Superior temporal gyrus (tissue), 1 donor: ENCODE results near the gene SEPTIN12.

Source experiments
- DNase-seq: peaks from one replicate; pipeline ENCODE4 v3.0.0-alpha.2; 2016; ENCODE audit errors: extremely low spot score

SEPTIN12 gene

GRCh38 chr16:4803401-4803844 lies 15.3 kb upstream of the SEPTIN12 start:
- no peak for DNase-seq

DNA sequence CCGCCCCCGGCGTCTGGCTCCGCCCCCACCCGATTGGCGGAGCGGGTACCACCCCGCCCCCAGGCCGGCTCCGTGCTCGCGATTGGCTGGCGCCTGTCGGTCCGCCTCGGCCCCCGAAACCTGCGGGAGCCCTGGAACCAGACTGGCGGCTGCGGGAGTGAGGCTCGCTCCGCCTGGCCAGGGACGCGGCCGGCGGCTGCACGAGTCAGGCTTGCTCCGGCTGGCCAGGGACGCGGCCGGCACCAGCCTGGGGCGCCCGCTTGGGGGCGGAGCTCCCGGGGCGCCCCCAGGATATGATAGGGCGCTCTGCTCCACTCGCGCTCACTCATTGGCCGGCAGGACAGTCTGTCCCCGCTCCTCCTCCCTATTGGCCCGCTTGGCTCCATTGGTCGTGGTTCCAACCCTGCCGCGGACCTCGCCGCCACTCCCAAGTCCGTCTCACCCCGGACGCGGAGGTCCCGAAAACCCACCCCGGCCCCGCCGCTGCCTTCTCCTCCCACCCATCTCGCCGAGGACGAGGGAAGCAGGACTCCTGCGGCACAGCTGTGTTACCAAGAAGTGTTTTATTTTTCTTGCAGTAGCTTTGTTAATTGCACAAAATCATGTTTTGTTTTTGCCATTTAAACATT lies 14.6 kb upstream of the SEPTIN12 start:
- peak; percentile 96 for DNase-seq

DNA sequence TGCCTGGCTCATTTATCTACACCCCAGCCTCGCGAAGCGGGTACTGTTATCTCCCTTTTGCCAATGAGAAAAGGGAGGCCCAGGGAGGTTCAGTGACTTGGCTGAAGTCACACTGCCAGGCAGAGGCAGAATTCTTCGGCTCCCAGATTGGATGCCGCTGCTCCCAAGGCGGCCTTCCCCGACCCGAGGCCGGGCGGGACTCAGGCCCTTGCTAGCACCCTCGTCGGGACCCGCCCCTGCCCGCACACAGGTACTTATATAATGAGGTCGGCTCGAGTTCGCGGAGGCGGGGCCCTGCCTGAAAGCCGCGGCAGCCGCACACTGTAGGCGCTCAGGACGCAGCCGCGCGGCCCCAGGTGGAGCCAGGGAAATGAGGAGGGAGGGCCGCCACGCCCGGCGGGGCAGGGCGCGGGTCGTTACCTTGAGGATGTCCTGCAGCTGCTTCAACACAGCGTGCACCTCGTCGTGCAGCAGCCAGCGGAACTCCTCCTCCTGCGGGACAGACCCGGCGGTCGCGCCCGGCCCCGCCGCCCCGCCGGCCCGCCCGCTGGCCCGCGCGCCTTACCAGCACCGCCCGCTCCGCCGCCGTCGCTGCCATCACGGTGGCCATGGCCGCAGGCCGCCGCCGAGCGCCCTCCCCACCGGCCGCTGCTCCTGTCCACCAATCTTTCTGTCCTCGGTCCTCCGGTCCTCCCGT lies 14.0 kb upstream of the SEPTIN12 start, which contains the start of gene ROGDI:
Gene ROGDI (minus strand): TSS at position 672 of the 697 bp plus-strand sequence. CDS start 62 bp downstream, at position 610.
- DNase-seq: peak; percentile 46

GRCh38 chr16:4801051-4801961 lies 13.2 kb upstream of the SEPTIN12 start:
- DNase-seq: peak; percentile 11

DNA sequence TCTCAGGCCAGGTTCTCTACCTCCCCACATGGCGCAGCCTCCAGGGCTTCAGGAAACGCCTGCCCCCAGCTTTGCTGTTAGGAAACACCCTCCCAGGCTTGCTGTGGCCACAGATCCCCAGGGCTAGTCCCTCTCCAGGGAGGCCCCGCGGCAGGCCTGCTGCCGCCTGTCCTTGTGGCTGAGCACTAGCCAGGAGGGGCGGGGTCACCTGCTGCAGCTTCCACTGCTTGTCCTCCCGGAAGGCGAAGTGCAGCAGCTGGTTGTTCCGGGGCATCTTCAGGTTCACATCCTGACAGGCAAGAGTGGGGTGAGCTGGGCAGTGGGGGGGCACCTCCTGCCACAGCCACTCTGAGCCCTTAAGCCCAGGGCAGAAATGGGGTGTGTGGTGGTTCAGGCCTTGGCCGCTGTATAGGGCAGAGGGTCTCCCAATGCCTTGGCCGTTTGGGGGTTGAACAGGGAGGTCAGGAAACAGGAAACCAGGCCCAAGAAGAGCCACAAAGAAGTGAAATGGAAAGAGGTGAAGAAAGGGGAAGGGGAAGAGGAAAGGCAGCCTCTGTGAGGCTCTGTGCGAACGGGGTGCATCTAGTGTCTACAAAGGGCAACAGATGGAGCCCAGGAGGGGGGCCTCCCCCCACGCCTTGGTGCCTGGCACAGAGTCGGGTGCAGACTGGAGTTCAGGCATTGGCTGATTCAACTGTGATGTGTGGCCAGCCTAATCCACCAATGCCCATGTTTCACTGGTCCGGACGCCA lies 12.3 kb upstream of the SEPTIN12 start:
- DNase-seq: peak; percentile 90

GRCh38 chr16:4799171-4799855 lies 11.2 kb upstream of the SEPTIN12 start:
- DNase-seq: no peak

- DNase-seq: no peak
These were observed 10.3 kb upstream of the SEPTIN12 start for GRCh38 chr16:4798456-4798855.

DNA sequence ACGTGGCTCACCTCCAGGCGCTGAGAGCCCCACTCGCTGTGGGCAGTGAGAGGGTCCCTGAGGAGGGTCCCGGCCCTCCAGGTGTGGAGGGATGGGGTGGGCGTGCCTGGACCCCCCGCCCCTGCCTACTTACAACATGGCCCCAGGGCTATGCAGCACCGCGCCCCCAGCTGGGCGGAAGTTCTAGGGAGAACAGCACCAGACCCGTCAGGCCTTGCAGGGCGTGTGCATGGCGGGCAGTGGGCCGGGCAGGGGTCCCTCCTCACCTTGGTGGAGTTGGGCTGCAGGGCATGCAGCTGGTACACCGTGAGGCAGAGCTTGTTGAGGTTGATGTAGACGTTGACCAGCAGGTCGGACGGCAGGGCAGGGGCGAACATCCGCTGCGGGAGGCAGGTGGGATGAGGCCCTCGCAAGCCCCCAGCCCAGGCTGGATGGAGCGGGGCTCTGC lies 9.7 kb upstream of the SEPTIN12 start:
- DNase-seq: no peak

DNA sequence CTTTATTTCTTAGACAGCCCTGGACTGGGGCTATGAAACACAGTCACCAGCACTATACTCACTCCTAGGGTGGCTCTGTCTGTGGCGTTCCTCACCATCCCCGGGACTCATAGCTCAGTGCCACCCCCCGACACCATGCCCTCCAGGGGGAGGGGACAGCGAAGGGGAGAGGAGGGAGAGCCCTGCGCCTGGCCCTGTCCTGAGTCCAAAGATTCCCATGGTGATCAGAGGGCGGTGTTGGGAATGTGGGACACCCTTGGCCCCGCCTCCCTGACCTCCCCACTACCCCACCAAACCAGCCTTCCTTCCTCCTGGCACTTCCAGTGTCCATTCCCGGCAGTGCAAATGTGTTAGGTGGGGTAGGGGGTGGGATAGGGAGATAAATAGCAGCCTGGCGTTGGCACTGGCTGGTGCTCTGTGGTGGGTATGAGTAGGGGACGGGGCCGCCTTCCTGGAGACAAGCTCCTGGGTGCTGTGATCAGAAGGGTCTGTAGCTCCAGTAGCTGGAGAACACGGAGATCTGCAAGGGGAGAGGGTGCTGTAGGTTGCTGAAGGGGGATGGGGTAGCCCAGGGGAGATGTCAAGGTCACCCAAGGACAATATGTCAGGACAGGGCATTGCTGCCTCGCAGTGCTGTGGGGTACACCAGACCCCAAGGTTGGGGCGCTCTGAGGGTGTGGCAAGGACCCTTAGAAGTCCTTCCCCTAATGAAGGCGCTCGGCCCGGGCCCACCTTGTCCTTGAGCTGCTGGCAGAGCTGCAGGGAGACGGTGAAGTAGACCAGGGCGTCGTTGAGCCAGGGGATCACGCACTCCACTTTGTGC lies 9.0 kb upstream of the SEPTIN12 start:
- no peak for DNase-seq

DNA sequence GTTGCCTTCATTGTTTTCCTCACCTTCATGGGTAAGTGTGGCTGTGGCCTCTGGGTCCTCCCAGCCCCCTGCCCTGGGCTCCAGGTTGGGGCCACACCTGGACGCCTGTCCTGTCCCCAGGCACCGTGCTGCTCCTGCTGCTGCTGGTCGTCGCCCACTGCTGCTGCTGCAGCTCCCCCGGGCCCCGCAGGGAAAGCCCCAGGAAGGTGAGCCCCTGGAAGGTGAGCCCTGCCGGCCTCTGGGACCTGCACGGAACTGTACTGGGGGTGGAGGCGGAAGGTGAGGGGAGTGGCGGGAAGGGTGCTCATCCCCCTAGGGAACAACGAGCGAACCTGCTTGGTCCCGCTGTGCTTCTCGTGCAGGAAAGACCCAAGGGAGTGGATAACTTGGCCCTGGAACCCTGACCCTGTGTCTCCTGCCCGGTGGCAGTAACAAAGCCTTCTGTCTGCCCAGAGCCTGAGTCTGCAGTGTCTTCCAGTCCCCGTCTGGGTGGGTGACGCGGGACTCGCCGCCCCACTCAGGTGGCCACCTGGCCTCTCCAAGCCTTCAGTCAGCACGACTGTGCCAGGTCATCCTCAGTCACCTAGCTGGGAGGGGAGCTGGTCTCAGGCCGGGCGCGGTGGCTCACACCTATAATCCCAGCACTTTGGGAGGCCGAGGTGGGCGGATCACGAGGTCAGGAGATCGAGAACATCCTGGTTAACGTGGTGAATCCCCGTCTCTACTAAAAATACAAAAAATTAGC lies 7.9 kb upstream of the SEPTIN12 start:
- no peak for DNase-seq

- no peak for DNase-seq
These were observed 7.2 kb upstream of the SEPTIN12 start, which contains the start of gene SMIM22 for GRCh38 chr16:4795181-4795827. Gene SMIM22 (plus strand): TSS chr16:4795369. CDS start chr16:4795735, 366 bp downstream.

DNA sequence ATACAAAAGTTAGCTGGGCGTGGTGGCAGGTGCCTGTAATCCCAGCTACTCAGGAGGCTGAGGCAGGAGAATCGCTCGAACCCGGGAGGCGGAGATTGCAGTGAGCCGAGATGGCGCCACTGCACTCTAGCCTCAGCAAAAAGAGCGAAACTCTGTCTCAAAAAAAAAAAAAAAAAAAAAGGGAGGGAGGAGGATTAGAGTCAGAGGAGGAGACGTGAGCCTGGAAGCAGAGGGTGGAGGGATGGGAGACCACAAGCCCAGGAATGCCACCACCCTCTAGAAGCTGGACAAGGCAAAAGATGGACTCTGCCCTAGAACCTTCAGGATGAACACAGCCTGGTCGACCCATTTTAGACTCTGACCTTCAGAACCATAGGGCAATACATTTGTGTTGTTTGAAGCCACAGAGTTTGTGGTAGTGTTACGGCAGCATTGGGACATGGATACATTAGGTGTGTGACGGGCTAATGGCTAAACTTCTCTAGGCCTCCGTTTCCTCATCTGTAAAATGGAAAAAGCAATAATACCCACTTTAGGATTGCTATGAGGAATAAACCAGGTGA lies 4.9 kb upstream of the SEPTIN12 start:
- DNase-seq: no peak

DNA sequence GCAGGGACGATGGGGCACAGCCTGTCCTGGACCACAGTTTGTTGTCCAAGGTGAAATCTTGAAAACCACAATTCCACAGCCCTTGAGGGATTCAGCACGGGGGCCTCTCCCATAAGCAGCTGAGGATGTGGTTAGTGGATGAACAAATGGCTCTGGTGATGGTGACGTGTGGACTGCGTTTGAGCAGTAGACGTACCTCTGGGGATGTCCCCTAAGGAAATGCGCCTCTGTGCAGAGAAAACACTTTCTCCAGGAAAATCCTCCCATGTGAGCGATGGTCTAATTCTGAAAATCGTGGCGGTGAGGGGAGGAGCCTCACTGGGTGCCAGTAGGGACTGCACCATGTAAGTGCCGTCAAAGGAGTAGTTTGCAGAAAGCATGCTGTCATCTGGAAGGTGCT lies 2.7 kb upstream of the SEPTIN12 start:
- DNase-seq: no peak

DNA sequence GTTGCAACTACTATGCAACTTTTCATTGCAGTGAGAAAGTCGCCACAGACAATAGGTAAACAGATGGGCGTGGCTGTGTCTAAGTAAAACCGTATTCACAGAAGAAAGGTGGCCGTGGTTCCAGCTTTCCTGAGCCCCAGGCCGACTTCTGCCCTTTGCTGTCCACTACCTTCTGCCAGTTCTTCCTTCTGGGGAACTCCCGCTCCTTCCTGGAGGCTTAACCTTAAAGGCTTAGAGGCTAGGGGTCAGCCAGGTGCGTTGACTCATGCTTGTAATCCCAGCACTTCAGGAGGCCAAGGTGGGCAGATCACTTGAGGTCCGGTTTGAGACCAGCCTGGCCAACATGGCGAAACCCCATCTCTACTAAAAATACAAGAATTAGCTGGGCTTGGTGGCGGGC lies 2.1 kb upstream of the SEPTIN12 start:
- no peak for DNase-seq

GRCh38 chr16:4788910-4789309 lies 765 bp upstream of the SEPTIN12 start:
- DNase-seq: no peak

GRCh38 chr16:4788489-4788889 lies 344 bp upstream of the SEPTIN12 start:
- DNase-seq: no peak

DNA sequence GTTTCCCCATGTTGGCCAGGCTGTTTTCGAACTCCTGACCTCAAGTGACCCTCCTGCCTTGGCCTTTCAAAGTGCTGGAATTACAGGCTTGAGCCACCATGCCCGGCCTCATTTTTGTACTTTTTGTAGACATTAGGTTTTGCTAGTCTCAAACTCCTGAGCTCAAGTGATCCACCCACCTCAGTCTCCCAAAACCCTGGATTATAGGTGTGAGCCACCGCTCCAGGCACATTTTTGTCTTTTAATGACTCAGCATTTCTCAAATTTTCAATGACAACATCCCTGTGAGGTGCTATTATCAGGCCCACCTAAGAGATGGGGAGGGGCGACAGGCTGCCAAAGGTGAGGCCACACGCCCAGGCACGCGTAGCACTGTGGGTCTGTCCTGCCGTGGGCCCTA lies 1.1 kb downstream of the SEPTIN12 start:
- DNase-seq: no peak

DNA sequence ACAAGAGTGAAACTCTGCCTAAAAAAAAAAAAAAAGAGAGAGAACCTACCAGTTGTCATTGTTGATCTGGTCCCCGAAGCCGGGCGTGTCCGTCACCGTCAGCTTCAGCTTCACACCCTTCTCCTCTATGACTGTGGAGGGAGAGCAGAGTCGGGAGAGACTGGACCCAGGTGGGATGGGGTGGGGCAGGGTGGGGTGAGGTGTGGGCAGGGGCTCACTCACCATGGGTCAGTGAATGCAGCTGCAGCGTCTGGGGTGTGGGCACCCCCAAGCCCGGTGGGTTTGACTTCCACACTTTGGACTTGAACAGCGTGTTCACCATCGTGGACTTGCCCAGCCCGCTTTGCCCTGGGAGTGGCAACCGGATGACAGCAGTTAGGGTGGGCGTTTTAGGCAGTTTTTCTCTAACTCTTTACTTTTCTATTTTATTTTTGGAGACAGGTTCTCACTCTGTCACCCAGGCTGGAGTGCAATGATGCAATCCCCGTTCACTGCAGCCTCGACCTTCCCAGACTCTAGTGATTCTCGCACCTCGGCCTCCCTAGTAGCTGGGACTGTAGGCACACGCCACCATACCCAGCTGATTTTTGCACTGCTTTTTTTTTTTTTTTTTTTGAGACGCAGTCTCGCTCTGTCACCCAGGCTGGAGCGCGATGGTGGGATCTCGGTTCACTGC lies 2.2 kb downstream of the SEPTIN12 start:
- DNase-seq: no peak
